Hematopoietic multipotent progenitor cell treated with erythropoietin and hydrocortisone succinate and interleukin-3 and kit ligand, for 4 days (in vitro differentiated cells): ENCODE data around the gene GFI1B.

ENCODE experiments used
- DNase-seq: peaks from one replicate; pipeline ENCODE4 v3.0.0-alpha.2; 2015

GFI1B gene

DNA sequence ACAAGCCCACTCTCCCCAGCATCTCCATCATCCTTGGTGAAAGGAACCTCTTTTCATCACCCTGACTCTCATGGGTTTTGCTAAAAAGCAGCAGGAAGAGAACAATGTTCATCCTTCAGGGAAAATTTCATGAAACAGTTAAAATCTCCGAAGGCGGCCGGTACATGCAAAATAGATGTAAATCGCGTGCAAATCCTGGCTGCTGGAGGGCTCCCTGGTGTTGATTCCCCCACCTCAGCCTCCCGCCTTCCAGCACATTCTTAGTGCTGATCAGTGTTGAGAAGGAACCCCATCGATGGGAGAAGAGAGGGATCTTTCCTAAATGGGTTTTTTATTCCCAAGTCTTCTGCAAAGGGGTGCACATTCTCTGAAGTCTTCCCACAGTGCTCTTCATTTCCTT lies 8.7 kb upstream of the GFI1B start:
- DNase-seq = no peak

DNA sequence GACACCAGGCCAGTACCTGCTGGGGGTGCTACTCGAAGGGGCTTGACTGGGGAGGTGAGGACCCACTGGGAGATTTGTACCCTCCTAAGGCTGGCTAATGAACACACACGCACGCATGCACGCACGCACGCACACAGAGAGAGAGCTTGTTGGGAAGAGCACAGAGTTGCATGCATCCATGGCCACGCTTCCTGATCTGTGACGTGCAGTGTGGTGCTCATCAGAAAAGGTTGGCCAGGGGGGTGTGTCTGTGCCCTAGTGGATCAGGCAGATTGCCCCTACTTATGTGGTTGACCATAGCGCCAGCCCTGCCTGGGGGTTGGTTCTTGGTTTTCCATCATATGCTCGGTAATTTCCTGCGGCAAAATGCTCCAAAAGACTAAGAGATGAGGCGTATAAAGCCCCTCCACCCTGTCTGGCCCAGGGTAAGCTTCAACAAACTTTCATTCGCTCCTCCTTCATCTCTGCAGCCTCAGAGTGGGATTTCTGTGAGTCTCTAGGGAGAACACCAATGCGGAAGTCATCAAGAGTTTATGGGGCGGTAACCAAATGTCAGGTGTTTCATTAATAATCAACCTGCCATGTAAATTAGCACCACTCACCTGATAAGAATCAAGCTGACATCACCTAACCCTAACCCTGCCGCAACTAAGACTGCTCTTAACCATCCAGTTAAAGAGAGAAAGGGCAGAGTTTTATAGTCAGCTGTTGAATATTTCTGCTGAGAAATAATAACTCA lies 8.0 kb upstream of the GFI1B start:
- no peak for DNase-seq

DNA sequence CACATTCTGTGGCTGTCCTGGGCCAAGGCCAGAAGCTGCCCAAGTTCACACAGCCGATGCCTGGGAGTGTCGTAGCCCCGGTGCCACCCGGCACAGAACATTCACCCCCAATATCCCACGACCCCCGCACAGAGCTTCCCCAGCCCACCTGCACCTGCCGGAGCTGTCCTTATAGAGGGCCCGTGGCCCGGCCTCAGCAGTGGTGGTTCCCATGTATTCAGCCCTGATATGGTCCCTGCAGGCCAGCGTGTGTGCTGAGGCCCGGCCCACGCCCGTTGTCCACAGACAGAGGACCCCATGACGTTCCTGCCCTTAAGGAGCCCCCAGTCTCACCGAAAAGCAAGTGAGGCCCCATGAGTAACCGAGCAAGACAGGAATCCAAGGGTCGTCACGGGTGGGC lies 5.3 kb upstream of the GFI1B start:
- no peak for DNase-seq

DNA sequence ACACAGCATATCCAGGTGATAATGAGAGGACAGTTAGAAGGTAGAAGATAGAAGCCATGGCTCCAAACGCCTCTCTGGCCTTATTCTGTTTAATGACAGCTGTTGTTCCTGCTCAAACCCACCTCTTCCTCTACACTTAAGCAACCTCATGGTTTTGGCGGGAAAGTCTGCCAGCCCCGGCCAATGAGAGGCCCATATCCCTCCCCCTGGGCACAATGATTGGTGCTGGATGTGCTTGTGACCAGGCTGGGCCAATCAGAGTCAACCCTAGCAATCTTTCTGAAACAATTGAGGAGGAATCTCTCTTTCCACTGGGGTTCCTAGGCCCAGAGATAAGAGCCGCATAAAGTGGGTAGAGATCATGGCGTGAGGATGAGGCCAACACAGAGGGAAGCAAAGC lies 4.8 kb upstream of the GFI1B start:
- peak; percentile 80 for DNase-seq

DNA sequence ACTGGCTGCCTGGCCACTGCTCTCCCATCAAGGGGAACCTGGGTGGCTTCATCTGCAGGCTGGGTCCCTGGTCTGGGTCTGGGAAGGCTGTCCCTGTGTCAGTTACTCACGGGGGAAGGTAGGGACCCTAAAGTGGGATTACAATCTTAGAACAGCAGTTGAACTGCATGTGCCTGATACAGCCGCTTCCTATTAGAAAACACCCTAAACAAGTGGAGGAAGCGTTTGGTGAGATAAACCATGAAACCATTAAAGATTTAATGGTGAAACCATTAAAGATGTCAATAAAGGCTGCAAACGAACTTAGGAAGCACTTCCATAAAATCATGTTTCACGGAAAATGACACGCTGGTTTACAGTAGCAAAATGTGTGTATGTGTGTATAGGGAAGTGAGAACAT lies 2.5 kb upstream of the GFI1B start:
- DNase-seq = peak; percentile 61

DNA sequence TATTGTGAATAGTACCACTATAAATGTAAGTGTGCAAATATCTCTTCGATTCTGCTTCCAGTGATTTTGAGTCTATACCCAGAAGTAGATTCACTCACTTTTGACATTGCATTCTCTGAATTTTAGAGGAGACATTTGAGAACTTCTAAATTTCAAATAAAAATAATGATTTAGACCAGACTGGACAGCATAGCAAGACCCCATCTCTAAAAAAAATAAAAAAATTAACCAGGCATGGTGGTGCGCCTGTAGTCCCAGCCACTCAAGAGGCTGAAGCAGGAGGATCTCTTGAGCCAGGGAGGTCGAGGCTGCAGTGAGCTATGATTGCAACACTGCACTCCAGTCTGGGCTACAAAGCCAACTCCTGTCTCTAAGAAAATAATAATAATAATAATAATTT lies 1.9 kb upstream of the GFI1B start:
- no peak for DNase-seq

DNA sequence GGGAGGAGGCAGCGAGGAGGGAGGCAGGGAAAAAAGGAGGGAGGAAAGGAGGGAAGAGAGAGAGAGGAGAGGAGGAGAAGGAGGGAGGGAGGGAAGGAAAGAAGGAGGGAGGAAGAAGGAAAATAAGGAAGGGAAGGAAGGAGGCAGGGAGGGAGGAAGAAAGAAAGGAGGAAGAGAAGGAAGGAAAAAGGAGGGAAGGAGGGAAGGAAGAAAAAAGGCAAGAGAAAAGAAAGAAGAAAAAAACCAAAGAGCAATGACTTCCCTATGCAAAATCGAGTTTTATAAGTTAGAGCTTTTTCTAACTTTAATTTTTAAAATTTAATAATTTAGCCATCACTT lies 413 bp upstream of the GFI1B start:
- no peak for DNase-seq

DNA sequence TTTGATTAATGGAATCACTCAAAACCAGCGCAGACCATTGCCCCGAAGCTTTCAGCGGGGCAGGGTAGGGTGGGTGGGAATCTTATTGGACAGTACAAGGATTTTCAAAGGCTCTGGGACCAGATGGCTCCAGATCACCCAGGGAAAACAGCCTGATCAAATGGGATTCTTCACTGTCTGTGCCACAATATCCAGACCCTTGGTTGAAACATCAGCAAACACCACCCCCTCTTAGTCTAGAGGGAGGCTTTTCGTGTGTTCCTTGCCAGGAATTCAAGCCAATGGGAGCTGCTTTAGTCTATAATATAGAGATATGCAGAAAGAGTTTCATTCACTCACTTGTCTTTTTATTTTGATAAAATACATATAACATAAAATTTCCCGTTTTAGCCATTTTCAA lies 1.7 kb downstream of the GFI1B start:
- peak; percentile 35 for DNase-seq

DNA sequence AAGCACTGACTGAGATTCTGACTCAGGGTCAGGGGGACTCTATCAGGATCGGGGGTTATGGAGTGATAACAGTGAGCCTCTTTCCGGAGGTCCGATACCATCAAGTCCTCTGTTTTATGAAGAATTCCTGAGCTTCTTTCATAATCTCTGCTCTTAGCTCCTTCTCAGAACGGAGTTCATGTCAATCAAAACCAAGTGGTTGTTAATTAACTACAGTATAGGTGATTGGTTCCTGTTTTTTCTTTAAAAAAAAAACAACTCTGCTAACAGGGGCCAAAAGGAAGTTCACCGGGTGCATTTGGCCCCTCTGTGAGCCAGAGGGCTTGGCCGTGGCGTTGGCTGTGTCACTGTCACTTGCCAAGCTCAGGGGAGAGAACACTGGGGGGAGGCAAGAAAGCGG lies 4.0 kb downstream of the GFI1B start:
- peak; percentile 74 for DNase-seq

DNA sequence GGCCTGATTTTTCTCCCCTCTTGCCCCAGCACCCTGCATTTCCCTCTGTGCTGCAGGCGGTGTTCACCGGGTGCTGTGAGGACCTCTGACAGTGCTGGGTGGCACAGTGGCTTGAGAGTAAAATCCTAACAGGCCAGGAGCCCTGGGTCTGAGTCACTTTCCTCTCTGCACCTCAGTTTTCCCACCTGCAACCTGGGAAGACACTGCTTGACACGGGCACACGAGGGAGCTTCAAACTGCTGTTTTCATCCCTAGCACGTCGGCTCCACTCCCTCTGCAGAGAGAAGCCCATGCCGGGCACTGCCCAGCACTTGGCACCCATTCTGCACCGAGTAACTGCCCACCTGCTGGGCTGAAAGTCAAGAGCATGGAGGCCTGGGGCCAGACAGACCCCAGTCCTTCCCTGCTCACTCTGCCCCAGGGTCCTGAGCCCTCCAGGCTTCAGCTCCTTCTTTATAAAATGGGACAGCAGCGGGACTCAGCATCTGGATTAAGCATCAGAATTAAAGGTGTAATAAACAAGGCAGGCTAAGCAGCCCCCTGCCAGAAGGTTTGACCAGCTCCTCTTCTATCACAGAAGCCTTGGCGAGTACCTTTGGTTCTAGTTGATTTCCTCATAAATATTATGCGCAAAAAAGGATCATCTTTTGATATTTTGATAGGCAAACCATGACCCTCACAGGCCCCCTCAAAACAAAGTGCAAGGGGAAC lies 5.2 kb downstream of the GFI1B start:
- peak; percentile 36 for DNase-seq

DNA sequence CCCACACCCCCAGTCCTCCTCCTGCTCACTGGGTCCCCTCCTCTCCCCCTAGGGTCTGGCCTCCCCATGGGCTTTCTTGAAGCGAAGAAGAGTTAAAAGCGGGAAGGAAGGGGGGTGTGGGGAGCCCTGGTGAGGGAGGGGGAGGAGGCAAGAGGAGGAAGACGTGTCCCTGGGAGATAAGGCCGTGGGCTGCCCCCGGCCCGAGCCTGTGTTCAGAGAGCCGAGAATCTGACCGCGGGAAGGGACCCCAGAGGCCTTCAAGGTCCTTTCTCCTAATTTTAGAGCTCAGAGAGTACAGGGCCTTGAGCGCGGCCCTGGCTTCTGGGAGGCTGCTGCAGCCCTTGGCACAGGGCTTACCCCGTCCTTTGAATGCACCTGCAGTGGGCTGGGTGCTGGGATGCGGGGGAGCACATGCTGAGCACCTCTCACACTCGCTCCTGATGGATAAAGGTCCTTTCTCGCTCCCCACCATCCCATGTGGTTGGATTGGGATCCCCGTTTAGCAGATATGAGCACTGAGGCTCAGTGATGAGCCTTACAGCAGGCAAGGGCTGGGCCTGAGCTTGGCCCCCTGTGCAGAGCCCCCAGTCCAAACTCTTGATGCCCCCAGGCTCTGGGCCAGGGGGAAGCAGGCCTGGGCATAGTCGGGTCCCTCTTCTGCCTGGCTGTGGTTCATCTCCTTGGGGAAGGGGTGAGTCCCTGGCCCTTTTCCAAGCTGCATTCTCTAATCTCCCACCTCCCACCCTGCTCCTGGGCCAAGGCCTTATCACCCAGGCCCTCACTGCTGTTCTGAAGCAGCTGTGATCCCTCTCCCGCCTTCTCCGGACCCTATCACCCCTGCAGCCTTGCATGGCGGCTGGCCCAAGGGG lies 5.9 kb downstream of the GFI1B start:
- peak; percentile 97 for DNase-seq

DNA sequence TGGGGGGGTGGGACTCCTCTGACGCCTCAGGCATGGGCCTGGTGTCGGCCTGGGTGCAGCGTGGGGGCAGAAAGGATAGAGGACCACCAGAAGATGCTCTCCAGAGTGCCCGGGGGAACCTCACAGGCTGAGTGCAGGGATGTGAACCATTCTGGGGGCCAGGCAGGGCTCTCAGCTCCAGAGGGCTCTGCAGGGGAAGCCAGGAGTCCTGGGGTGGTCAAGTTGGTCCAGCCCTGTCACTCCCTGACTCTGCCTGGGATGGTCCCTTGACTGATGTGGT lies 6.5 kb downstream of the GFI1B start:
- no peak for DNase-seq

DNA sequence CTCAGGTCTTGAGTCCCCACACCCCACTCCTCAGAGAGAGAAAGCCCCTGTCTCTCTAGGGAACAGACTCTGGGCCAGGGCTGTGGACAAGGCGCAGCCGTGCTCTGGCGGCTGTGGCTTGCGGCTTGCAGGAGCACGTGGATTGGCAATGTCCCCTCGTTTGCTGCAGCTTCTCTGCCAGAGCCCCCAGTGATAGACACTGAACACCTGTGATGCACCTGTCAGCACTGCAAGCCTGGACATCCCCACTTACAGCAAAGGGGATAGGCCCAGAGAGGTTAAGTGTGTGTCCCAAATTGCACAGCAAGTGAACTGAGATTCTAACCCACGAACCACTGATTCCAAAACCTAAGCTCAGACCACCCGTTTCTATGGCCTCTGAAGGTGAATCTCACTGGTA lies 7.0 kb downstream of the GFI1B start:
- DNase-seq = no peak

DNA sequence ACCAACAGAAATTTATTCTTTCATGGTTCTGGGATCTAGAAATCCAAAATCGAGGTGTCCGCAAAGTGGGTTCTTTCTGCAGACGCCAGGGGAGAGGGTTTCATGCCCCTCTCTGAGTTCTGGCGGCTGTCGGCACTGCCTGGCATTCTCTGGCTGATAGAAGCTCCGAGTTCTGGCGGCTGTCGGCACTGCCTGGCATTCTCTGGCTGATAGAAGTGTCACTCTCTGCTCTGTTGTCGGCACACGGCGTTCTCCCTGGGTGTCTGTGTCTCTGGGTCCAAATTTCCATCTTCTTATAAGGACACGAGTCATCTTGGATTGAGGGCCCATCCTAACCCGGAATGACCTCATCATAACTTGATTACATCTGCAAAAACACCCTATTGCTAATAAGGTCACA lies 7.6 kb downstream of the GFI1B start:
- no peak for DNase-seq

DNA sequence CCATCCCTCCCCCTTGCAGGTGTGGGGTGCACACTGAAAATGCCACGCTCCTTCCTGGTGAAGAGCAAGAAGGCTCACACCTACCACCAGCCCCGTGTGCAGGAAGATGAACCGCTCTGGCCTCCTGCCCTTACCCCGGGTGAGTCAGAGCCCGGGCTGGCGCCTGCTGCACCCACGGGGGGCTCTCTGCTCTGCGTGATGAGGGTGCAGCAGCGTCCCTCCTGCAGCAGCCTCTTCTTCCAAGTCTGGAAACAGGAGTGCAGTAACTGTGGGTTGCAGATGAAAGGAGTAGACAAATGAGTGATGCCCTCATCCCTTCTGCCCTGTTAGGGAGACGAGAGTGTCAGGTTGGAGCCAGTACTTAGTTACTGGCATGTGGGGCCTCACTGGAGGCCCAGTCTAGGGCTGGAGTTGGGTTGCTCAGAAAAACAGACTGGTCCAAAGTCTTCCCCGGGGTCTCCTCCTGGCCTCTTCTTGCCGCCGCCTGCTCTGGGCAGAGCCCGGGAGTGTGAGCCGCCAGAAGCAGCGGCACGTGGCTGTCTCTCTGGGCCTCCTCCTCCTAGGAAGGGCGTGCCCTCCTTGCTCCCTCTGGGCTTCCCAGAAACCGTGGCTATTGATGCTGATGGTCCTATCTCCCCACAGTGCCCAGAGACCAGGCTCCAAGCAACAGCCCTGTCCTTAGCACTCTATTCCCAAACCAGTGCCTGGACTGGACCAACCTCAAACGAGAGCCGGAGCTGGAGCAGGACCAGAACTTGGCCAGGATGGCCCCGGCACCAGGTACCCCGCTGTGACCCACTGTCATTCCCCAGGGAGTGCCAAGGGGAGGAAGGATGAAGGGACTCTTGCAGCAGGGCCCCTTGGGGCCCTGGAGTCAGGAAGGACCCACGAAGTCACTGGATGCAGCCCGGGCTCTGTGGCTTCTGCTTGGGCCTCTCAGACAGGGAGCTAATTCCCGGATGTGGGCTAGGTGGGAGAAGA lies 8.4 kb downstream of the GFI1B start:
- peak; percentile 32 for DNase-seq

DNA sequence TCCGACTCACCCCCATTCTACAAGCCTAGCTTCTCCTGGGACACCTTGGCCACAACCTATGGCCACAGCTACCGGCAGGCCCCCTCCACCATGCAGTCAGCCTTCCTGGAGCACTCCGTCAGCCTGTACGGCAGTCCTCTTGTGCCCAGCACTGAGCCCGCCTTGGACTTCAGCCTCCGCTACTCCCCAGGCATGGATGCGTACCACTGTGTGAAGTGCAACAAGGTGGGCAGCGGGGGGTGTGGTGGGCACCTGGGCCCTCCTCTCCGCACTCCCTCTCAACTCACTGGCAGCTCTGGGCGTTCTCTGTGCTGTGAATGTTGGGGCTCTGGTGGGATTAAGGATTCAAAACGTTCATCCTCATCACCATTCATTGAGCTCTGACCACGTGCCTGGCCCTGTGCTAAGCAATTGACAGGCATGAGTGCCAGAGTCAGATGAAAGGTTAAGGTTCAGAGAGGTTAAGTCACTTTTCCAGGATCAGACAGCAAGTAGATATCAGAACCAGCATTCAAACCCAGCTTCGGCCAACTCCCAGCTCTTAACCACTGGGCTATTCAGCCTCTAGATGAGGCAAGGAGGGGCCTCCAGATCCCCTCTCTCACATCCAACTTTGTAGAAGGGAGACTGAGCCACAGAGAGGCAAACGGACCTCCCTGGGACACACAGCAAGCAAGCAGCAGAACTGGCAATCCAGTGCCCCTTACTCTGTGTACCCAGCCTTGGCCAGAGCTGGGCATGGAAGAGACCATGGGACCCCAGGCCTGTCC lies 9.9 kb downstream of the GFI1B start:
- no peak for DNase-seq

DNA sequence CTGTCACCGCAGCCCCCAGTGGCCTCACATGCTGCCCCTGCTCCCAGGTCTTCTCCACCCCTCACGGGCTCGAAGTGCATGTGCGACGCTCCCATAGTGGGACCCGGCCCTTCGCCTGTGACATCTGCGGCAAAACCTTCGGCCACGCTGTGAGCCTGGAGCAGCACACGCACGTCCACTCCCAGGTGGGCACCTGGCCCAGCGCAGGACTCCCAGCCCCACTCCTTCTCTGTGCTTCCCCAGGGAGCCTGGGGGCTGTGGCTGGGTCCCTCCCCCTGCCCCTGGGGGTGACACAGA lies 10.5 kb downstream of the GFI1B start:
- no peak for DNase-seq

DNA sequence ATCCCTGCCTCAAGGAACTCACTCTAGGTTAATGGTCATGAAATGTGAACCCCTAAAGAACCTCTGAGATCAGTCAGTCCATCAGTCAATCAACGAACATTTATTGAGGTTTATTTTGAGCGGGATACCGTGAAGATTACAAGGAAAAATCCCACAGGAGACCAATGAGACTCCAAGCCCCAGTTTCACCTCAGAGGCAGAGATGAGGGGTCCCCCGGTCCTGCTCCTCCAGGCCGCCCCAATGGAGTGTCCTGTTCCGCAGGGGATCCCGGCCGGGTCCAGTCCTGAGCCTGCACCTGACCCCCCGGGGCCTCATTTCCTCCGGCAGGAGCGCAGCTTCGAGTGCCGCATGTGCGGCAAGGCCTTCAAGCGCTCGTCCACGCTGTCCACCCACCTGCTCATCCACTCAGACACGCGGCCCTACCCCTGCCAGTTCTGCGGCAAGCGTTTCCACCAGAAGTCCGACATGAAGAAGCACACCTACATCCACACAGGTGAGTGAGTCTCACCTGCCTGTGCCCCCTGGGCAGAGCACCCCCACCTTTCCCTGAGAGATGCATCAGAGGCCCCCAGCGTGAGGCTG lies 11.0 kb downstream of the GFI1B start:
- no peak for DNase-seq

DNA sequence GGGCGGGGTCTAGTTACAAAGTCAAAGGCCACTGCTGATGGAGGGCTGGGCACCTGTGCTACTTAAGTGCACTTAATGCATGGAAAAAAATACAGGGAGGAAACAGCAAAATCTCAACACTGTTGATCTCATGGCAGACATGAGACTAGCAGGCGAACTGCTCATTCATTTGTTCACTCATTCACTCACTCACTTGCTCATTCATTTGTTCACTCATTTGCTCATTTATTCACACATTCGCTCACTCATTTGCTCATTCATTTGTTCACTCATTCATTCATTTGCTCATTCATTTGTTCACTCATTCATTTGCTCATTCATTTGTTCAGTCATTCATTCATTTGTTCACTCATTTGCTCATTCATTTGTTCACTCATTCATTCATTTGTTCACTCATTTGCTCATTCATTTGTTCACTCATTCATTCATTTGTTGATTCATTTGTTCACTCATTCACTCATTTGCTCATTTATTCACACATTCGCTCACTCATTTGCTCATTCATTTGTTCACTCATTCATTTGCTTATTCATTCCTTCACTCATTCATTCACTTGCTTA lies 11.6 kb downstream of the GFI1B start:
- DNase-seq = peak; percentile 63

DNA sequence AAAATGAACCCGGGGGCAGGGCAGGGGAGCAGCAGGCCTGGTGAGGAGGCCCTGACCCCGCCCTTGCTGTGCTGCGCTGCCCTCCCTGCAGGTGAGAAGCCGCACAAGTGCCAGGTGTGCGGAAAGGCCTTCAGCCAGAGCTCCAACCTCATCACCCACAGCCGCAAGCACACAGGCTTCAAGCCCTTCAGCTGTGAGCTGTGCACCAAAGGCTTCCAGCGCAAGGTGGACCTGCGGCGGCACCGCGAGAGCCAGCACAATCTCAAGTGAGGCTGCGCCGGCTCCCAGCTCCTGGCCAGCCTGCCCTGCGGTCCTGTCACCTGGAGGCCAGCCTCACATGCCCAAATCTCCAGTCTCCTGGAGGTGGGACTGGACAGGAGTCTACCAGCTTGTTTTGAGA lies 12.3 kb downstream of the GFI1B start:
- DNase-seq = no peak
